K562 (cell line): ENCODE data around the gene ANKRD34A. TPM values are rescaled to one million over a fixed set of nuclear protein-coding genes. Genes with fewer than 3 reads are reported as not detected.

Experiments used
- CREBBP ChIP-seq: IDR thresholded peaks from one replicate; pipeline ENCODE4 v1.6.1; 2012; ENCODE audit warnings: low read depth, mild to moderate bottlenecking, control low read depth, inconsistent platforms, low read length
- HBP1 ChIP-seq: fragments of 450-650 bp; formaldehyde crosslinking; IDR thresholded peaks from 2 replicates; pipeline ENCODE4 v1.4.0; 2022; ENCODE audit warnings: missing genetic modification characterization
- HCFC1 ChIP-seq: IDR thresholded peaks from 2 replicates; pipeline ENCODE4 v1.6.1; 2012; ENCODE audit warnings: low read depth, low read length, improper control_type of control experiment
- HSF4 ChIP-seq: fragments of 250-450 bp; sonication (Bioruptor Pico); IDR thresholded peaks from 2 replicates; pipeline ENCODE4 v2.1.2; 2022; ENCODE audit warnings: mild to moderate bottlenecking, moderate library complexity, borderline replicate concordance
- MGA ChIP-seq: fragments of 450-650 bp; IDR thresholded peaks from 2 replicates; pipeline ENCODE4 v1.6.1; 2016; ENCODE audit warnings: mild to moderate bottlenecking, moderate library complexity
- POU5F1 ChIP-seq: fragments of 150-350 bp; IDR thresholded peaks from 2 replicates; pipeline ENCODE4 v1.6.1; 2014; ENCODE audit warnings: borderline replicate concordance, low read length, low read depth, mild to moderate bottlenecking; ENCODE audit not compliant: partially characterized antibody
- RBM22 ChIP-seq: fragments of 200-400 bp; formaldehyde crosslinking; IDR thresholded peaks from 2 replicates; pipeline ENCODE4 v1.6.1; 2018; ENCODE audit warnings: low read length, low read depth; ENCODE audit not compliant: poor library complexity, severe bottlenecking
- SUPT5H ChIP-seq: fragments of 450-650 bp; IDR thresholded peaks from 2 replicates; pipeline ENCODE4 v1.6.1; 2016
- TCF3 ChIP-seq: sonication (generic); formaldehyde crosslinking; IDR thresholded peaks from 2 replicates; pipeline ENCODE4 v1.4.0; 2020; ENCODE audit warnings: mild to moderate bottlenecking, missing genetic modification reagents
- TCF7 ChIP-seq: sonication (generic); IDR thresholded peaks from 2 replicates; pipeline ENCODE4 v1.6.1; 2016; ENCODE audit warnings: antibody characterized with exemption, borderline replicate concordance
- ZBED1 ChIP-seq: IDR thresholded peaks from 2 replicates; pipeline ENCODE4 v1.6.1; 2014
- ZKSCAN8 ChIP-seq: fragments of 200-800 bp; sonication (Bioruptor generic); IDR thresholded peaks from 2 replicates; pipeline ENCODE4 v1.6.1; 2016; ENCODE audit warnings: missing genetic modification characterization, missing compliant biosample characterization
- polyA plus RNA-seq, 8 experiments: library from polyadenylated mRNA; depleted of rRNA in 4 of 8; stranded (reverse) in 5 of 8; unstranded in 3 of 8; fragments of >200 nt; fragmentation: Nextera tagmentation in 2 of 8; fragmentation: Illumina TruSeq in 1 of 8; extraction: Ambion mirVana in 2 of 8; extraction: Trizol in 1 of 8; gene quantifications; 2 replicates each; pipeline versions ENCODE4 v1.2.1 to v1.2.3, GENCODE V29; 2011 to 2014; ENCODE audit warnings: inconsistent platforms in 1 of 8, missing spikeins in 1 of 8
- total RNA-seq, 7 experiments: library from RNA; depleted of rRNA in 6 of 7; stranded (reverse); fragments of >200 nt in 6 of 7; fragmentation: Illumina TruSeq in 2 of 7; extraction: Trizol in 2 of 7; gene quantifications; 2 replicates each; pipeline versions ENCODE4 v1.2.1 to v1.2.3, GENCODE V29; 2011 to 2021; ENCODE audit warnings: low replicate concordance in 1 of 7
- TF ChIP-seq, protein P1 (sequence below): fragments of 250-450 bp; sonication (Bioruptor Pico); IDR thresholded peaks from 2 replicates; pipeline ENCODE4 v1.5.0; 2020; ENCODE audit warnings: mild to moderate bottlenecking

The ANKRD34A gene
- total and polyA plus RNA-seq, 9 of the 15 experiments (the other 6 are each of a cell fraction or from before 2014, with no cell fraction given) = 0.06 to 1.6 (median 0.43) TPM

DNA sequence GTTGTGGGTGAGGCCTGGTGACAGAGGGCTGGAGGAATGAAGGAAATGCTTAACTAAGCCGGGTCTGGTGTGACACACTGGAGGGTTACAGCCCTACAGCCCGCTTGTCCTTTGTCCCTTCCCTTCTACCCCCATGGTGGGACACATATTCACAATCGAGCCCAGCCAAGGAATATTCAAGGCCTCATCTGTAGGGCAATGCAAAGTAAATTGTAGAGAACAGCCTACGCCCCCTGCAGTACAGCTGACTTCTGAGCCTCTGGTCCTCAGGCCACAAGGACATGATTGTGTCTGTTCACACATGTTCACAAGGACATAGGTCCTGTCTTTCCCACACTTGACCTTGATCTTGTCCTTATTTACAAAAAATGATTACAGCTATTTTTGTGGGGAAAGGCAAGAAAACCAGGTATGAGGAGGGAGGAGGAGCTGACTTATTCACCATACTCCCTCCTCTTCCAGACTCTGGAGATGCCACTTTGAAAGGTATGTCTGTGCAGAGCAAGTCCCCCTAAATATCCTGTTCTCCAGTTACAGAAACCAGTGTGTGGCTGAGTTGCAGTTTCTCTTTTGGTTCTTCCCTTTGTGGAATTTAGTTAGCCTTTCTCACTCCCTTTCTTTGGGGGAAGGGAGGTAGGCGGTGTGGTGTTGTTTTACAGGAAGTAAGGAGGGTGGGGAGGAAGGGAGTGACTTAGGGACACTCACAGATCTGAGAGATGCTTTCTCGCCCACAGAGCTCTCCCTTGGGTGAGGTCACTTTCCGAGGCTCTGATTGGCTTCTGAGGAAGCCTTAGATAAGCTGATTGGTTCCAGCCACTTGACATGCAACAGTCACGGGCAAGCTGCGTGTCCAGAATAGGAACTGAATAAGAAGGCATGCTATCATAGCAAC, 14.7 kb upstream of the ANKRD34A start (continued):
- peak; percentile 64; the same call in 1 of the 2 replicates for TF ChIP-seq MGA
- 0 out of 2 replicates have a peak, but pooled peaks have one; percentile 27 for TF ChIP-seq TCF3 (CRISPR knock-in tag)
- no peak for TF ChIP-seq TCF7
- TF ChIP-seq SUPT5H = peak; percentile 54; the same call in 1 of the 2 replicates
- no peak; the same call in 1 of the 2 replicates for TF ChIP-seq HCFC1
- TF ChIP-seq HBP1 = peak; percentile 40; the same call in 1 of the 2 replicates
- TF ChIP-seq CREBBP = no peak
- TF ChIP-seq HSF4 (CRISPR knock-in tag) = 0 out of 2 replicates have a peak, but pooled peaks have one; percentile 58
- TF ChIP-seq, protein P1, sequence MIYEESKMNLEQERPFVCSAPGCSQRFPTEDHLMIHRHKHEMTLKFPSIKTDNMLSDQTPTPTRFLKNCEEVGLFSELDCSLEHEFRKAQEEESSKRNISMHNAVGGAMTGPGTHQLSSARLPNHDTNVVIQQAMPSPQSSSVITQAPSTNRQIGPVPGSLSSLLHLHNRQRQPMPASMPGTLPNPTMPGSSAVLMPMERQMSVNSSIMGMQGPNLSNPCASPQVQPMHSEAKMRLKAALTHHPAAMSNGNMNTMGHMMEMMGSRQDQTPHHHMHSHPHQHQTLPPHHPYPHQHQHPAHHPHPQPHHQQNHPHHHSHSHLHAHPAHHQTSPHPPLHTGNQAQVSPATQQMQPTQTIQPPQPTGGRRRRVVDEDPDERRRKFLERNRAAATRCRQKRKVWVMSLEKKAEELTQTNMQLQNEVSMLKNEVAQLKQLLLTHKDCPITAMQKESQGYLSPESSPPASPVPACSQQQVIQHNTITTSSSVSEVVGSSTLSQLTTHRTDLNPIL = no peak
- TF ChIP-seq RBM22 = no peak
- peak; percentile 74 for TF ChIP-seq ZKSCAN8 (CRISPR knock-in tag)
- no peak for TF ChIP-seq POU5F1
- TF ChIP-seq ZBED1 = no peak
